Activated CD4-positive, alpha-beta memory T cell treated with anti-CD3 and anti-CD28 coated beads, Interleukin-2, amount 10 ng/mL, durations not matched to agents 7 days and 5 days (primary cell): ENCODE measurements around the gene EHHADH. TPM values are rescaled to one million over a fixed set of nuclear protein-coding genes. Genes with fewer than 3 reads are reported as not detected.
A peak's percentile ranks its signal among the peaks of the same experiment; 100 is the strongest.

ENCODE experiments used
- CTCF ChIA-PET: fragments of 350-600 bp; sonication (Branson Sonifier 250); formaldehyde crosslinking; loops from one replicate; lab custom pipeline; 2021; ENCODE audit warnings: antibody characterized with exemption, inconsistent platforms; lab: Charles Lee
- POLR2A ChIA-PET: fragments of 350-600 bp; sonication (Branson Sonifier 250); formaldehyde crosslinking; loops from one replicate; lab custom pipeline; 2021; ENCODE audit warnings: antibody characterized with exemption; lab: Charles Lee
- DNase-seq: peaks from one replicate; pipeline ENCODE4 v3.0.0-alpha.2; 2020
- H3K27ac Mint-ChIP-seq: one replicate; pipeline ENCODE4 v1.8.0; 2021; ENCODE audit warnings: mild to moderate bottlenecking, mixed read lengths
- H3K27me3 Mint-ChIP-seq: one replicate; pipeline ENCODE4 v1.8.0; 2021; ENCODE audit warnings: mixed read lengths
- H3K36me3 Mint-ChIP-seq: one replicate; pipeline ENCODE4 v1.8.0; 2021; ENCODE audit warnings: low read depth, mixed read lengths
- H3K4me1 Mint-ChIP-seq: one replicate; pipeline ENCODE4 v1.8.0; 2021; ENCODE audit warnings: mixed read lengths
- H3K4me3 Mint-ChIP-seq: one replicate; pipeline ENCODE4 v1.8.0; 2021; ENCODE audit warnings: mild to moderate bottlenecking, mixed read lengths
- H3K9me3 Mint-ChIP-seq: one replicate; pipeline ENCODE4 v1.8.0; 2021; ENCODE audit warnings: mixed read lengths
- total RNA-seq, 2 experiments: library from RNA; stranded (reverse); gene quantifications; one replicate each; pipeline ENCODE4 v1.2.3, GENCODE V29; 2021

EHHADH gene
- total RNA-seq, 2 experiments from 2014 or later, result 1.9 to 2.0 TPM

- H3K27me3 Mint-ChIP-seq, result peaks cover 7% of the 10 kb centered on the region
- H3K9me3 Mint-ChIP-seq, result no peaks in the 10 kb centered on the region
- H3K4me1 Mint-ChIP-seq, result no peaks in the 10 kb centered on the region
- no peak overlapping the region for H3K4me3 Mint-ChIP-seq
- ChIA-PET CTCF (interaction anchor here (0.9 to 1.5 kb wide), 2 partner anchors 12 to 290 kb away, joined by 3 to 8 read pairs; no protein-coding TSS in a partner anchor), POLR2A (no interaction called here)
- no peak overlapping the region for H3K27ac Mint-ChIP-seq
- H3K36me3 Mint-ChIP-seq, result no peaks in the 10 kb centered on the region
- no peak for DNase-seq
Measured at GRCh38 chr3:185164428-185165217, 89.2 kb downstream of the EHHADH start.

DNA sequence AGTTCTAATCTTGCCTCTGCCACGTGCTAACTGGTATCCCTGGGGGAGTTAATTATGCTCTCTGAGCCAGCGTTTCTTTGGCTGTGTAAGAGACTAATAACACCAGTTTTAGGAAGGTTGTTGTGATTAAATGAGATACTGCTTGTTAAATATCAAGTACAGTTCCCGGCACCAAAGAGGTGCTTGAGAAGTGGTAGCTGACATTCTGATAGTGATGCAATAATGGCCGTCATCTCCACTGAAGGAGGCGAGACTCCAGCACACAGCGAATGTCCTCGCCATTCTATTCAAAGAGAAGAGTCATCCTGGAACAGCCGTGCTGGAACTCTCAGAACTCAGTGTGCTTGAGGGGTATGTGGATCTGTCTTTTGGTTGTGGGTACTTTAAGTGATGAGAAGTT lies 91.2 kb downstream of the EHHADH start:
- peaks cover 17% of the 10 kb centered on the region for H3K27me3 Mint-ChIP-seq
- no peak overlapping the region for H3K4me3 Mint-ChIP-seq
- H3K27ac Mint-ChIP-seq, result no peak overlapping the region
- H3K4me1 Mint-ChIP-seq, result no peaks in the 10 kb centered on the region
- ChIA-PET POLR2A (no interaction called here), CTCF (no interaction called here)
- no peaks in the 10 kb centered on the region for H3K9me3 Mint-ChIP-seq
- DNase-seq, result no peak
- H3K36me3 Mint-ChIP-seq, result no peaks in the 10 kb centered on the region

- DNase-seq, result no peak
- H3K27me3 Mint-ChIP-seq, result peaks cover 22% of the 10 kb centered on the region
- CTCF ChIA-PET, result no interaction called here
- H3K4me3 Mint-ChIP-seq, result no peak overlapping the region
- no peaks in the 10 kb centered on the region for H3K9me3 Mint-ChIP-seq
- H3K27ac Mint-ChIP-seq, result no peak overlapping the region
- POLR2A ChIA-PET, result no interaction called here
- H3K36me3 Mint-ChIP-seq, result no peaks in the 10 kb centered on the region
- H3K4me1 Mint-ChIP-seq, result no peaks in the 10 kb centered on the region
Measured at GRCh38 chr3:185161761-185162160, 92.1 kb downstream of the EHHADH start.

DNA sequence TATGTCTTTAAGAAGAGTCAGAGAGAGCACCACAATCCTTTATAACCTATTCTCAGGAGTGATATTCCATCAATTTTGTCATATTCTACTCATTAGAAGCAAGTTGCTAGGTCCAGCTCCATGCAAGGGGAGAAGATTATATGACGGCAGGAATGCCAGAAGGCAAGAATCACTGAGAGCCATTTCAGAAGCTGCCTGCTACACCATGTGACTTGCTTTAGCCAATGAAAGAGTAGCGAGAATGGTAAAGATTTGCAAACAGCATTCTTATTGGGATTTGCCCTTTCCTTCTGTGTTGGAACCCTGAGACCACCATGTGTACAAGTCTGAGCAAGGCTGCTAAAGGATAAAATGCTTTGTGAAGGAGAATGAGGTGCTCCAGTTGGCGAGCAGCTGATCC lies 96.5 kb downstream of the EHHADH start:
- Mint-ChIP-seq H3K4me1 (peaks cover 3% of the 10 kb centered on the region), H3K9me3 (no peaks in the 10 kb centered on the region), H3K4me3 (no peak overlapping the region), H3K27ac (no peak overlapping the region), H3K27me3 (peaks cover 31% of the 10 kb centered on the region), H3K36me3 (no peaks in the 10 kb centered on the region)
- POLR2A ChIA-PET, result interaction anchor here (1.0 to 1.2 kb wide), 2 partner anchors 16 to 19 kb away, joined by 3 to 4 read pairs; no protein-coding TSS in a partner anchor
- DNase-seq, result no peak
- CTCF ChIA-PET, result no interaction called here

GRCh38 chr3:185155678-185156077 lies 98.2 kb downstream of the EHHADH start:
- Mint-ChIP-seq H3K4me1 (peaks cover 5% of the 10 kb centered on the region), H3K27me3 (peaks cover 41% of the 10 kb centered on the region), H3K9me3 (no peaks in the 10 kb centered on the region), H3K27ac (no peak overlapping the region), H3K4me3 (no peak overlapping the region), H3K36me3 (no peaks in the 10 kb centered on the region)
- no peak for DNase-seq
- ChIA-PET POLR2A (no interaction called here), CTCF (no interaction called here)

- Mint-ChIP-seq H3K27ac (no peak overlapping the region), H3K27me3 (peaks cover 47% of the 10 kb centered on the region), H3K9me3 (no peaks in the 10 kb centered on the region), H3K4me3 (no peak overlapping the region), H3K36me3 (no peaks in the 10 kb centered on the region), H3K4me1 (peaks cover 5% of the 10 kb centered on the region)
- ChIA-PET POLR2A (no interaction called here), CTCF (no interaction called here)
- DNase-seq, result no peak
Measured at GRCh38 chr3:185153861-185154629, 99.8 kb downstream of the EHHADH start.

DNA sequence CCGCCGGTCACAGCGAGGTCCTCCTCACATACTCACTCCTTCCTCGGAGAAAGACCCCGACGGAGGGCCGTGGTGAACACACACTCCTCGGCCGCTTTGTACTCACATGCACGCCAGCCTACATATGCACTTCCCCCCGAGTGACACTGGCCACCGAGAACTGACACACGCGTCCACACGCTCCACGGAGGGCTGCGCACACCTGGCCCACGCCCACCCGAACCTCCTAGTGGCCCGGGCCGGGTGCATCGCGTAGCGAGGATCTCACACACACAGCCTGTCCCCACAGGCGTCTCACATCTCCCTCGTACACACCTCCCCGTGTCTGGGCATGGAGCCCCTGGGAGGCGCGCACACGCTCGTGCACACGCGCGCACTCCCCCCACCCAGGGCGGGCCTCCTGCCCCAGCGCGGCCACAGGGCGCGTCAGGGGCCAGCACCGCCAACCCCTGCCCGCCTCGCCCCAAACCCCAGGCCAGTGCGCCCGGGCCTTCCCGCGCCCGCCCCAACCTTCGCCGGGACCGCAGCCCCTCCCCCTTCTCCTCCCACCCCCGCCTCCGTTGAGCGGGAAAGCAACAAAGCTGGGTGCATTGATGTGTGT lies 100.6 kb downstream of the EHHADH start:
- H3K27ac Mint-ChIP-seq, result no peak overlapping the region
- H3K4me3 Mint-ChIP-seq, result peak overlapping the region; percentile 71

DNA sequence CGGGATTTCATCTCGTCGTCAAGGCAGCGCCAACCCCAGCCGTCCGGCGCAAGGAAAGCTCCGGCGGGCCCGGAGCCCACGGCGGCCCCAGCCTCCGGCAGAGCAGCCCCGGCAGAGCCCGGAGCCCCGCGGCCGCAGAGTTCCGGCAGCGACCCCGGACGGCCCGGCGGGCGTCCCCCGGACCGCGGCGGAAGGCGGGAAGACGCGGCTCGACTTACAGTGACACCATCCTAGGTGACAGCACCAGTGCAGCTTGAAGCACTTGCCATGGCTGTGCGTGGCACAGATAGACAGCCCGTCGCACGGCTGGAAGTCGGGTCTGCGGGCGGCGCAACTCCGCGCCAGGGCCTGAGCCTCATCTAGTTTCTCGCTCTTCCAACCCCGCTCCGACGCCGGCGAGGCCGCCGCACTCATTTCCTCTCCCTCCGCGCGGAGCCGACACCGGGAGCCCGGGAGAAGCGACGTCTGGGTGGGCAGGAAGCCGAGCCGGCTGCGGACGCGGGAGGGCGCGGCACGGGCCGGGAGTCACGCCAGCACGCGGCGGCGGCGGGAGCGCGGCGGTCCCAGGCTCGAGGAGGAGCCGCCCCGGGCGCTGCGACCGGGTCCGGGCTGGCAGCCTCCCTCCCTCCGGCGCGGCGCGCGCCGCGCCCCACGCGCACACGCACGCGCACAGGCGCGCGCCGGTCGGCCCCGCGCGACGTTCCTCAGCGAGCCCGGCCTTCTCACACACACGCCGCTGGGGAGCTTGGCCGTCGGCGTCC lies 101.3 kb downstream of the EHHADH start, which contains the start of gene C3orf70:
Gene C3orf70, minus strand, starts transcription at position 651 of the 761 bp plus-strand sequence. Its CDS starts 237 bp downstream, at position 414.
- peak; percentile 28 for DNase-seq
- ChIA-PET CTCF (interaction anchor here (0.8 kb wide), 1 partner anchor 338 kb away, joined by 3 read pairs; no protein-coding TSS in a partner anchor), POLR2A (no interaction called here)
- peaks cover 40% of the 10 kb centered on the region for H3K27me3 Mint-ChIP-seq
- no peaks in the 10 kb centered on the region for H3K36me3 Mint-ChIP-seq
- peak within 1 kb of the TSS; percentile 71 for H3K4me3 Mint-ChIP-seq
- no peak within 1 kb of the TSS for H3K27ac Mint-ChIP-seq
- no peaks in the 10 kb centered on the region for H3K9me3 Mint-ChIP-seq
- peaks cover 5% of the 10 kb centered on the region for H3K4me1 Mint-ChIP-seq

More for the DNA sequence above, 100.6 kb downstream of the EHHADH start:
- no peaks in the 10 kb centered on the region for H3K36me3 Mint-ChIP-seq
- peaks cover 5% of the 10 kb centered on the region for H3K4me1 Mint-ChIP-seq
- no peak for DNase-seq
- H3K27me3 Mint-ChIP-seq, result peaks cover 41% of the 10 kb centered on the region
- POLR2A ChIA-PET, result no interaction called here
- CTCF ChIA-PET, result no interaction called here
- no peaks in the 10 kb centered on the region for H3K9me3 Mint-ChIP-seq

DNA sequence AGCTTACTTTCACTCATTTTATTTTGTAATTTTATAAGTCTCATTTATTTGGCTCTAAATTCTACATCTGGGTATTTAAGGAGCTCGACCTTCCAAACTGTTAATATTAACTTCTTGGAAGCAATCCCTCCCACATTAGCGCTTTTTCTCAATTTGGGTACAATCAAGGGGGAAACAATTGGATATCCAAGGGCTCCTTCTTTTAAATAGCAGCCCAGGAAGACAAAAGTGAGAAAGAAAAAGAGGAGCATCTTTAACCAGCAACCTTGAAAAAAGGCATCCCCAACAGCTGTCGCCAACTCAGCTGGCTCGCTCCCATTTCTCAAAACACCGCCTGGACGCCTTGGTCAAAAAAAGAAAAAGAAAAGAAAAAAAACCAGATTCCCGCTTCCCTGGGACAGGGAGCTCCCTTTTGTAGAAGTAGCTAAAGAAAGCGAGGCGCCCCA lies 101.9 kb downstream of the EHHADH start:
- H3K4me3 Mint-ChIP-seq, result peak overlapping the region; percentile 57
- CTCF ChIA-PET, result interaction anchor here (0.8 kb wide), 1 partner anchor 337 kb away, joined by 3 read pairs; no protein-coding TSS in a partner anchor
- H3K27me3 Mint-ChIP-seq, result peaks cover 36% of the 10 kb centered on the region
- peaks cover 5% of the 10 kb centered on the region for H3K4me1 Mint-ChIP-seq
- no peaks in the 10 kb centered on the region for H3K9me3 Mint-ChIP-seq
- POLR2A ChIA-PET, result no interaction called here
- H3K27ac Mint-ChIP-seq, result no peak overlapping the region
- no peak for DNase-seq
- no peaks in the 10 kb centered on the region for H3K36me3 Mint-ChIP-seq

DNA sequence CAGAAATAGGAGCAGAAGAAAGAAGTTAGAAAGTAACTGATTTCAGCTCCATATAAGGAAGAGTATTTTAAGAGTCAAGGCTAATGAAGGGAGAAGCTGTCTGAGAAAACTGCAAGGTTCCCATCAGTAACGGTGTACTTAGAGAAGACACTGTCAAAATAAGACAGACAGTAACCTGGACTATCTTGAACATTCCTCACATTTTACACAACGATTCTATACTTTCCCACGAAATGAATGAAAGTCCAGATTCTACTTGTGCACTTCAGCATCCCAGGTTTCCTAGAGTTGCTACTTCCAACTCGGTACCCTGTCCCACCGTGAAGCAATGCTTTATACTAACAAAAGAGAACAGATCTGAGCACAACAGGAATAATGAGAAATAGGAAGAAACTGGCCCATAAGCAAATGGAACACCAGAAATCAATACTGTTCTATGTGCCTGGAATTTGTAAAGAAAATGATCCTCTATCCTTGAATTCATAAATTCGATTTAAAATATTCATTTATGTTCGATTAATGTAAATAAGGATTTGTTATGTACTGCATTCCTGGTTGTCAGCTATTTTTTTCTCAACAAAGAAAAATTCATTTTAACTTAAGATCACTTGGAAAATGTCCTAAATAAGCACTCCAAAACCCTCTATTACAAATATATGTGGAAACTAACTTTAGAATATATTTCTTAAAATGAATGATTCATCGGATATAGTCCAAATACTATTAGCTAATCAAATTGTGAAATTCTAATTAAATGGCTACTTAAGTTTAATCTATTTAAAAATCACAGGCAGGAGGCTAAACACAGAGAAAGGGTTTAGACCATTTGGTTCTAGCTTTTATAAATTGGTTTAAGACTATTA lies 102.5 kb downstream of the EHHADH start:
- CTCF ChIA-PET, result interaction anchor here (1.5 kb wide), 1 partner anchor 590 kb away, joined by 3 read pairs; the partner anchor contains the start of gene EPHB3
- peaks cover 5% of the 10 kb centered on the region for H3K4me1 Mint-ChIP-seq
- H3K9me3 Mint-ChIP-seq, result no peaks in the 10 kb centered on the region

GRCh38 chr3:185150561-185150960 lies 103.3 kb downstream of the EHHADH start:
- Mint-ChIP-seq H3K9me3 (no peaks in the 10 kb centered on the region), H3K36me3 (no peaks in the 10 kb centered on the region), H3K27me3 (peaks cover 33% of the 10 kb centered on the region), H3K4me1 (peaks cover 5% of the 10 kb centered on the region), H3K27ac (no peak overlapping the region), H3K4me3 (no peak overlapping the region)
- DNase-seq, result no peak
- POLR2A ChIA-PET, result no interaction called here
- CTCF ChIA-PET, result interaction anchor here (1.5 kb wide), 1 partner anchor 589 kb away, joined by 3 read pairs; the partner anchor contains the start of gene EPHB3

More for the DNA sequence above, 102.5 kb downstream of the EHHADH start:
- Mint-ChIP-seq H3K27ac (no peak overlapping the region), H3K36me3 (no peaks in the 10 kb centered on the region), H3K27me3 (peaks cover 31% of the 10 kb centered on the region), H3K4me3 (no peak overlapping the region)
- POLR2A ChIA-PET, result no interaction called here
- no peak for DNase-seq
